Fibroblast of upper back skin (primary cell): ENCODE results near the gene ATP1A2.
A peak's percentile ranks its signal among the peaks of the same experiment; 100 is the strongest.

ENCODE experiments used
- DNase-seq: peaks from one replicate; pipeline ENCODE4 v3.0.0-alpha.2; 2013

Gene ATP1A2

DNA sequence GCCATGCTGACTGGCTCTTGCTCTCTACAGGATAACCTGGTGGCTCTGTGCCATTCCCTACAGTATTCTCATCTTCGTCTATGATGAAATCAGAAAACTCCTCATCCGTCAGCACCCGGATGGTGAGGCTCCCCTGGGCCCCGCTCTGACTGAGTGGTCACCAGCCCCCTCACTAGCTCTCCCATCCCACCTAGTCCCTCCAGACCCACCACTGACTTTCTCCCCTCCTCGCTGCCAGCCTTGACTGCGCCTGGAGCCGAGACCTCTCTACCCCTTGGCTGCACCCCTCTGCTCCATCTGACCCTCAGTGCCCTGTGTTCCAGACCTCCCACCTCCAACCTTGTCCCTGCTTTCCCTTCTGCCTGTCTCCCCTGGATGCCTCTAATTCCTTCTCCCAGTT lies 70.7 kb downstream of the ATP1A2 start:
- DNase-seq: no peak

GRCh38 chr1:160186729-160187128 lies 71.2 kb downstream of the ATP1A2 start:
- DNase-seq: no peak

DNA sequence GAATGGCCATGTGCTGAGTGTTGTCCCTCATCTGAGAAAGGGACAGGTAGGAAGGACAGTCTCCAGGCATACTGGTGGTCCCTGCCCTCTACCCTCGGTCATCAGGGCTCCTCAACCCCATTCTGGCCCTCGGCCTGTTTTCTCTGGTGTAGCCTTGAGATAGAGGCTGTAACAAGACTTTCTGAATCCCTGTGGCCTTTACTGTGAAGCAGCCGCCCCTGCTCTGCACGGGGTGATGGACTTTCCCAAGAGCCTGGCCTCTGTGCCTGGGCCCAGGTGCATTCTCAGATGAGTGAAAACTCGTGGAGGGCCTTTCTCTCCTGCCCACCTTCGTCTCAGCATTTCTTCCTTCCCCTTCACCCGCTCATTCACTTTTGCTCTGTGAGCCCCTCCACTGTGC lies 71.8 kb downstream of the ATP1A2 start:
- DNase-seq: no peak

DNA sequence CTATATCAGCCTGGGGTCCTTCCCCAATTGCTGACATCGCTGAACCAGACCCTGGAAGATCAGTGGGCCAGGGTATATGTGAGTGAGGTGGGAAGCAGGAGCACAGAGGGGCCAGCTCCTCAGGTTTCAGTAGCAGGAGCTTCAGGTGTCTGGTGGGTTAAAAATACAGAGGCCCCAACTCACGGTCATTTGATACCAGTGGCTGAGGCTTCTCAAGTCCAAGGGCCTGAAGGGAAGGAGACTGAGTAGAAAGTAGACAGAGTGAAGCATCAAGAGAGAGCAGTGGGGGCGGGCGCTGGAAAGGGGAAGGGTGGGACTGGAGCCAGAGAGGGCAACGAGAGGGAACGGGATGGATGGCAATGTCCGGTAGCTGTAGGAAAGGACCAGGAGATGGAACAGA lies 72.8 kb downstream of the ATP1A2 start:
- no peak for DNase-seq

DNA sequence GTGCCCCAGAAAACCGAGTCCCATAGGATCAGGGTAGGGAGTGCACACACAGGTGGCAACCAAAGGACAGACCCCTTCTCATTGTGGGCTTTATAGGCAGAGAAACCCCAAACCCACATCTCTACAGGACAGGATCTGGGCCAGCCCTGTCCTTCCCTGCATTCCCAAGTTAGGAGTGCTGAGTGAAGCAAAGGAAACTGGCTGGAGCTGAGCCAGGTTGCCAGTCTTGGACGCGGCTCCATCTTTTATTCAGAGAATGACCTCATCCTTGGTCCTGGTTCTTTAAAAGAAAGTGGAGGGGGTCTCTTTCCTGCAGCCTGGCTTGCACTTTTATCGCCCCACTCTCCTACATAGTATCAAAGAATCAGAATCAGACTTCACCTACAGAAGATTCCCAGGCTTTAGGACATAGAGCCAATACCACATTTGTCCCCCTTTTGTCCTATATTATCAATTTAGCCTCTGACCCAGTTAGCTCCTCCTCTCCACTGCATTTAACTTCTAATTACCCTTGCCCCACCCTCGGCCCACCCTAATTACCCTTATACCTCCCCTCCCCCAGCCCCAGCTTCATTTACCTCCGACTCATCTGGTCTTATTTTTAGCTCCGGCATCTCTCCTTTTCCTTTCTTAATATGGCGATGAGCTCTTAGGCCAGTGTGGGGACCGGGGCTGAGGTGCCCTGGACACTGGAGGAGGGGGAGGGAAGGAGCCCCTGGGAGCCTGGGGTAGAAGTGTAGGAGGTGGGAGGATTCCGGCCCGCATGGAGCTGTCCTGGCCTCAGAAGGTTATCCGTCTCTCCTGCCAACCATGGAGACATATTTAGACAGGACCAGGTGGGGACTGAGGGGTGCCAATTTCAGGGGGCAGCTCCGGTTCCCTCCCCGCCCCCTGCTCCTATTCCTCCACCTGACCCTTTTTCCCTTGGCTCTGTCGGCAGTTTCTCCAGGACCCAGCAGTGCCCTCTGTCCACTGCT lies 74.4 kb downstream of the ATP1A2 start, which contains the start of gene CASQ1:
Gene CASQ1 (plus strand): TSS at position 927 of the 977 bp plus-strand sequence. CDS start 177 bp downstream, outside the sequence.
- peak; percentile 63 for DNase-seq

DNA sequence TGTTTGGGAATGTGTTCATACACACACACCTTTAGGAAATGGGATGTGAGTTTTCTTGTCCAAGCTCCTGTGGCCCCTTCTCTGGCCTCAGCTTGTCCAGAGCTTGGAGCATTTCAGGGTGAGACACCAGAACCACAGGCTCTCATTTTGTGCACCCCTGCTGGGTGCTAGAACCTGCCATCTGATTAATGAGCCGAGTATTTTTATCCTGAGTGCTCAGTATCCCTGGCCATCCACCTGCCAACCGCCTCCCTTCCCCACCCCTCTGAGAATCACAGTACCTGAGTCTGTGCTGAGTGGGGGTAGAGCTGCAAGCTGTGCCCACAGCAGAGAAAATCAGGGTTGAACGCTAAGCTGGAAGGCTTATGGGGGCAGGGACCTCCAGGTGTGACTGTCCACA lies 76.2 kb downstream of the ATP1A2 start:
- DNase-seq: no peak

GRCh38 chr1:160192234-160192633 lies 76.7 kb downstream of the ATP1A2 start:
- peak; percentile 45 for DNase-seq
